KMS-11 (cell line): ENCODE measurements around the gene PHLDB3.
"Not testable (repeated sequence)": the region's sequence is repeated elsewhere in the genome, so short reads cannot be mapped to it uniquely, and the experiment has no call there.

Experiments
- H2AFZ ChIP-seq: fragments of 200-600 bp; sonication (generic); 2 replicates; pipeline ENCODE4 v1.6.1; 2016; ENCODE audit warnings: antibody characterized with exemption, mixed run types, low read depth
- H3K27ac ChIP-seq: fragments of 200-600 bp; sonication (generic); 2 replicates; pipeline ENCODE4 v1.6.1; 2016; ENCODE audit warnings: mild to moderate bottlenecking, mixed run types
- H3K27me3 ChIP-seq: fragments of 200-600 bp; sonication (generic); 2 replicates; pipeline ENCODE4 v1.6.1; 2017; ENCODE audit warnings: mild to moderate bottlenecking, low read depth, mixed run types, moderate library complexity; ENCODE audit not compliant: insufficient read depth
- H3K36me3 ChIP-seq: fragments of 200-600 bp; sonication (generic); 2 replicates; pipeline ENCODE4 v1.6.1; 2017; ENCODE audit warnings: mild to moderate bottlenecking, mixed run types; ENCODE audit not compliant: insufficient read depth
- H3K4me1 ChIP-seq: fragments of 200-600 bp; sonication (generic); 2 replicates; pipeline ENCODE4 v1.6.1; 2016; ENCODE audit warnings: mild to moderate bottlenecking, low read depth, mixed run types; ENCODE audit not compliant: poor library complexity, severe bottlenecking
- H3K4me2 ChIP-seq: fragments of 200-600 bp; sonication (generic); 2 replicates; pipeline ENCODE4 v1.7.0; 2016; ENCODE audit warnings: mild to moderate bottlenecking, mixed run types
- H3K4me3 ChIP-seq: fragments of 200-600 bp; sonication (generic); IDR thresholded peaks from 2 replicates; pipeline ENCODE4 v1.6.1; 2017; ENCODE audit warnings: low read depth, low read length, mixed read lengths; ENCODE audit not compliant: insufficient read depth
- H3K79me2 ChIP-seq: fragments of 200-600 bp; sonication (generic); 2 replicates; pipeline ENCODE4 v1.6.1; 2016; ENCODE audit warnings: low read depth, mixed run types; ENCODE audit not compliant: insufficient read depth
- H3K9ac ChIP-seq: fragments of 200-600 bp; sonication (generic); 2 replicates; pipeline ENCODE4 v1.6.1; 2016; ENCODE audit warnings: mild to moderate bottlenecking, mixed run types
- H4K20me1 ChIP-seq: fragments of 200-600 bp; sonication (generic); 2 replicates; pipeline ENCODE4 v1.6.1; 2016; ENCODE audit warnings: mild to moderate bottlenecking, mixed run types; ENCODE audit not compliant: insufficient read depth
- TF ChIP-seq, protein P1 (sequence below): fragments of 200-600 bp; sonication (generic); conservative IDR thresholded peaks from 2 replicates; pipeline ENCODE4 v1.6.1; 2017; ENCODE audit warnings: low read depth, mild to moderate bottlenecking, antibody characterized with exemption, low read length, moderate library complexity, mixed read lengths

Gene PHLDB3

DNA sequence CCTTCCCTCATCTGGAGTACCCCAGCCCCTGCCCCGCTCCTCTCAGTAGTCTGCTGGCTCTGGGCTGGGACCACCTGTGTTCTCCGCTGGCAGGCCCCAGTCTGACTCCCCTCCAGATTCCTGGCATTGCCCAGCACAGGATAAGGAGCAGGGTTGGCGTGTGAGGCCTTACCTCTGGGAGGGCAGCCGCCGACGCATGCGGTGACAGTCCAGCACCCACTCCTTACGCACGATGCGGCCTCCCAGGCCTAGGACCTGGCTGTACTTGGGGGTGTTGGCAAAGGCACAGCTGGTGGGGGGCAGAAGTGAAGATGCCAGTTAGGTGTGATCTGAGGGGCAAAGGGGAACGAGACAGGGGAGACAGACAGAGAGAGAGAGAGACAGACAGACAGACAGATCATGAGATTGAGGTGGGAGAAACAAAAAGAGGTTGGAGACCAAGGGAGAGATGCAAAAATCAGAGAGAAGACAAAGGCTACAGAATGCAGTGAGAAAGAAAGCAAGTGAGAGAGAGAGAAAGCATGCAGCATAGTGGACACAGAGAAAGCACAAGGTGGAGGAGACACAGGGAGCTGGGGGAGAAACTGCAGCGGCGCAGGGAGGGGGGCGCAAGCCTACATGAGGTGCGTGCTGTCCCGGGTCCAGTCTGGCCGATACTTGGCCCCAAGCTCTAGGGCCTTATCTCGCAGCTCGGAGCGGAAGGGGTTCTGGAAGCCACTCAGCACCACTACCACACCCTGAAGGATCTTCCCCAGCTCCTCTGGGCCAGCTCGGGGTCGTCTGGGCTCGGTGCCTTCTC, 47.1 kb upstream of the PHLDB3 start:
- TF ChIP-seq, protein P1, sequence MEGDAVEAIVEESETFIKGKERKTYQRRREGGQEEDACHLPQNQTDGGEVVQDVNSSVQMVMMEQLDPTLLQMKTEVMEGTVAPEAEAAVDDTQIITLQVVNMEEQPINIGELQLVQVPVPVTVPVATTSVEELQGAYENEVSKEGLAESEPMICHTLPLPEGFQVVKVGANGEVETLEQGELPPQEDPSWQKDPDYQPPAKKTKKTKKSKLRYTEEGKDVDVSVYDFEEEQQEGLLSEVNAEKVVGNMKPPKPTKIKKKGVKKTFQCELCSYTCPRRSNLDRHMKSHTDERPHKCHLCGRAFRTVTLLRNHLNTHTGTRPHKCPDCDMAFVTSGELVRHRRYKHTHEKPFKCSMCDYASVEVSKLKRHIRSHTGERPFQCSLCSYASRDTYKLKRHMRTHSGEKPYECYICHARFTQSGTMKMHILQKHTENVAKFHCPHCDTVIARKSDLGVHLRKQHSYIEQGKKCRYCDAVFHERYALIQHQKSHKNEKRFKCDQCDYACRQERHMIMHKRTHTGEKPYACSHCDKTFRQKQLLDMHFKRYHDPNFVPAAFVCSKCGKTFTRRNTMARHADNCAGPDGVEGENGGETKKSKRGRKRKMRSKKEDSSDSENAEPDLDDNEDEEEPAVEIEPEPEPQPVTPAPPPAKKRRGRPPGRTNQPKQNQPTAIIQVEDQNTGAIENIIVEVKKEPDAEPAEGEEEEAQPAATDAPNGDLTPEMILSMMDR = no peak
- no peak overlapping the region for H3K9ac ChIP-seq
- no peaks in the 10 kb centered on the region for H3K79me2 ChIP-seq
- H4K20me1 ChIP-seq = no peaks in the 10 kb centered on the region
- no peak overlapping the region for H2AFZ ChIP-seq
- H3K4me1 ChIP-seq = no peaks in the 10 kb centered on the region
- no peaks in the 10 kb centered on the region for H3K27me3 ChIP-seq
- H3K27ac ChIP-seq = no peak overlapping the region
- H3K36me3 ChIP-seq = no peaks in the 10 kb centered on the region; the same call in 1 of the 2 replicates
- no peak overlapping the region for H3K4me3 ChIP-seq
- H3K4me2 ChIP-seq = no peak overlapping the region

- TF ChIP-seq, protein P1 = no peak
- H3K4me2 ChIP-seq = no peak overlapping the region
- no peak overlapping the region for H3K9ac ChIP-seq
- H3K27me3 ChIP-seq = no peaks in the 10 kb centered on the region
- H3K4me1 ChIP-seq = no peaks in the 10 kb centered on the region
- H2AFZ ChIP-seq = no peak overlapping the region
- no peak overlapping the region for H3K27ac ChIP-seq
- H3K79me2 ChIP-seq = no peaks in the 10 kb centered on the region
- H4K20me1 ChIP-seq = no peaks in the 10 kb centered on the region
- no peaks in the 10 kb centered on the region; the same call in 1 of the 2 replicates for H3K36me3 ChIP-seq
- no peak overlapping the region for H3K4me3 ChIP-seq
These were observed 44.2 kb upstream of the PHLDB3 start for GRCh38 chr19:43548706-43549105.

- not testable (repeated sequence) for H3K79me2 ChIP-seq, H4K20me1 ChIP-seq, H3K36me3 ChIP-seq, H3K4me3 ChIP-seq, H2AFZ ChIP-seq, H3K27ac ChIP-seq, H3K4me1 ChIP-seq, H3K4me2 ChIP-seq, H3K27me3 ChIP-seq, H3K9ac ChIP-seq
These were observed 43.4 kb upstream of the PHLDB3 start for GRCh38 chr19:43547926-43548325.

DNA sequence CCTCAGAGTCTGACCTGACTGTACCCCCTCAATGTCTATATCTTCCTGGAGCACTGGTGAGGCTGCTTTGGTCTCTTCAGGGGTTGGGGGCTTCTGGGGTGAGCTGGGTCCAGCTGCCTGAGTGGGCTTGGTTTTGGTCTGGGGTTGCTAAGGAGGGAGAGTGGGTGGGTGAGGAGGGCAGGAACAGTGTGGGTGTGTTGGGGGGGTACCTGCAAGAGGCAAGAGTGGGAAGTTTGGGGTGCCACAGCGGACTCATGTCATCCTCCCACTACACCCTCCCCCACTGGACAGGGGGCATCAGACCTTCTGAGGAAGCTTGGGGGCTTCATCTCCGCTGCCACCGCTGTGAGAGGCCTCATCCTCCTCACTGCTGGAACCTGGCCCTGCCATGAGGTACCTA, 42.0 kb upstream of the PHLDB3 start:
- Histone ChIP-seq H3K36me3 (no peaks in the 10 kb centered on the region; the same call in 1 of the 2 replicates), H3K27ac (no peak overlapping the region)

More for the DNA sequence above, 42.0 kb upstream of the PHLDB3 start:
- Histone ChIP-seq H3K4me3 (no peak overlapping the region), H3K9ac (no peak overlapping the region), H3K27me3 (no peaks in the 10 kb centered on the region), H4K20me1 (no peaks in the 10 kb centered on the region), H2AFZ (no peak overlapping the region), H3K79me2 (no peaks in the 10 kb centered on the region), H3K4me2 (no peak overlapping the region), H3K4me1 (no peaks in the 10 kb centered on the region)
- TF ChIP-seq, protein P1 = no peak
